Uterus (tissue), 4 donors: ENCODE measurements around the gene BRF1. TPM values are rescaled to one million over a fixed set of nuclear protein-coding genes. Genes with fewer than 3 reads are reported as not detected.

ENCODE experiments used
- DNase-seq, 2 donors: peaks; one replicate each; pipeline ENCODE4 v3.0.0-alpha.2; 2019 to 2020
- H3K27ac ChIP-seq, 2 donors: fragments of 200-600 bp; sonication (generic); 1 replicate in 1 of 2; 2 replicates in 1 of 2; pipeline ENCODE4 v1.5.1; 2016 to 2018
- H3K27me3 ChIP-seq, 2 donors: fragments of 200-600 bp; sonication (generic); one replicate each; pipeline ENCODE4 v1.5.1; 2018 to 2019; ENCODE audit warnings: control low read depth in 1 of 2
- H3K36me3 ChIP-seq, 2 donors: fragments of 200-600 bp; sonication (generic); one replicate each; pipeline ENCODE4 v1.5.1; 2019; ENCODE audit warnings: control low read depth in 1 of 2
- H3K4me1 ChIP-seq, 2 donors: fragments of 200-600 bp; sonication (generic); one replicate each; pipeline ENCODE4 v1.5.1; 2018 to 2019; ENCODE audit warnings: control low read depth in 1 of 2
- H3K4me3 ChIP-seq, 2 donors: fragments of 200-600 bp; sonication (generic); 1 replicate in 1 of 2; 2 replicates in 1 of 2; pipeline ENCODE4 v1.5.1; 2018 to 2019; ENCODE audit warnings: mild to moderate bottlenecking in 1 of 2
- H3K9me3 ChIP-seq, 2 donors: fragments of 200-600 bp; sonication (generic); one replicate each; pipeline ENCODE4 v1.5.1; 2019; ENCODE audit warnings: control low read depth in 1 of 2
- CTCF ChIP-seq, 4 experiments: fragments of 200-600 bp in 2 of 4; fragments of 450-650 bp in 2 of 4; sonication (generic) in 2 of 4; IDR thresholded peaks; one replicate each; pipeline ENCODE4 v1.5.1; 2016 to 2019; ENCODE audit warnings: antibody characterized with exemption in 4 of 4, mild to moderate bottlenecking in 2 of 4, moderate library complexity in 1 of 4
- POLR2A ChIP-seq, 2 donors: fragments of 450-650 bp; IDR thresholded peaks; one replicate each; pipeline ENCODE4 v1.6.1; 2016; ENCODE audit warnings: antibody characterized with exemption in 2 of 2, mild to moderate bottlenecking in 1 of 2, moderate library complexity in 1 of 2
- intact Hi-C: fragments of 100-400 bp; cut with DNase I; formaldehyde crosslinking; loops from one replicate; pipeline ENCODE4 v1.15.1; 2023; ENCODE audit warnings: low total_unique reads
- total RNA-seq, 4 donors: library from RNA; depleted of rRNA in 3 of 4; stranded (reverse); fragments of >200 nt in 3 of 4; gene quantifications; one replicate each; pipeline versions ENCODE4 v1.1.0 to v1.2.4, GENCODE V29; 2014 to 2023
- donor health status: DM: yes; HTN: yes; CAD: no.

BRF1 gene
- total RNA-seq, 4 donors from 2014 or later: 9.7 to 77.7 (median 61.3) TPM

DNA sequence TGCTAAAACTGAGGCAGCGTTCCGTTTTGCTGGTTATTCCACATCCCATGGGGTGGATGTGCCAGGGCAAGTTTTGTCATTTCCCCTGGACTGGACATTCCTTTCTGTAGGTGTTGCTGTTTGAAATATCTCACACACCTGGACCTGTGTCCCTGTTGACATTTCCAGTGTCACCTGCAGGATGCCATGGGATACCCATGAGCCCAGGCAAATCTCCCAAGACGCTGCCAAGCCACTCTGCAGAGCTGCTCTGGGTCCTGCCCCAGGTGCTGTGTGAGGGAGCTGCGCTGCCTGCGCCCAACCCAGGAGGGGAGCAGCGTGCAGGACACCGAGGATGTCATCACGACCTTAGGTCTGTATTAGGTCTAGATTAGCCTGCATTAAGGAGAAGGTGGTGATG lies 8.6 kb upstream of the BRF1 start:
- Histone ChIP-seq H3K9me3 (no peaks in the 10 kb centered on the region), H3K4me1 (peaks cover 0 to 6% of the 10 kb centered on the region in 2 donors), H3K27me3 (no peaks in the 10 kb centered on the region), H3K27ac (no peak overlapping the region), H3K36me3 (no peaks in the 10 kb centered on the region), H3K4me3 (no peak overlapping the region)
- intact Hi-C loops: no loop called here
- TF ChIP-seq CTCF (IDR thresholded peaks at IDR 0.05): no peak
- no peak for TF ChIP-seq POLR2A (IDR thresholded peaks at IDR 0.05)
- DNase-seq: no peak

DNA sequence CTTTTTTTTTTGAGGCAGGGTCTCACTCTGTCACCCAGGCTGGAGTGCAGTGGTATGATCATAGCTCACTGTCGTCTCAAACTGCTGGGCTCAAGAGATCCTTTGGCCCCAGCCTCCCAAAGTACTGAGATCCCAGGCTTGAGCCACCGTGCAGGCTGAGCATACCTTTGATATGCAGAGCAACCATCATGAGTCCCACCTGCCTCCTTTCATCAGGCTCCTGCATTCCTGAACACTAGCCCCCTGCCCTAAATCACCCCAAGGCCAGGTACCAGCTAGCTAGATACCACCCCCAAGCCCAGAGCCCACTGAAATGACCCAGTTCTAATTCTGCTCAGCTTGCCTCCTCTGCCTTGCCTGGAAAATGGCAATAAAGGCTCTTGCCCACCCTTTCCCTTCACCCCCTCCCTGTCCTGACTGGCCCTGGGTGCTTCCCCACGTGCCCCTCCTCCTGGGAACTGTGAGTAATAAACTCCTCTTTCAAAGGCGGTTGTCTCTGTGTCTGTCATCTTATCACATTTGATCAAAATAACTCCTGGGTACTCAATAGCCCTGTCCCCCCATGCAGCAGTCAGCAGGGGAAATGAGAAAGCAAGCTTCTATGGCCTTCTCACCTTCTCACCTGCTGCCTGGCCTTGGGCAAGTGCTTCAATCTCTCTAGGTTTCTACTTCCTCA lies 6.4 kb upstream of the BRF1 start:
- TF ChIP-seq POLR2A (IDR thresholded peaks at IDR 0.05): no peak
- TF ChIP-seq CTCF (IDR thresholded peaks at IDR 0.05): no peak

DNA sequence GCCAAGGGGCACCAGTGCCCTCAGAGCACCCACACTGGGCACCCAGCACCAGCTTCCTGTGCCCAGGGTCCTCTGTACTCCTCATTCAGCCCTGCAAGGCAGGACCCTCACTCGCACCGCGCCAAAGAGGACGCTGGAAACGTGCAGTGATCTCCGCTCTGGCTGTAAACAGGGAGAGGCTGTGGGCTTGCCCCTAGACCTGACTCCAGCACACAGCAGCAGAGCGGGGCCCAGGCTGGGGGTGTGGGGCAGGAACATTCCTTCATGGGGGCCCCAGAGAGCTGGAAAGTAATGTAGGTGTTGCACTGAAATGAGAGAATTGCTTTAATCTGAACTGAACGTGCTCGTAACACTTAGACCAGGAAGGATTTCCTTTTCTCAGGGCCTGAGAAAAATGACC lies 5.0 kb upstream of the BRF1 start:
- H3K9me3 ChIP-seq: no peaks in the 10 kb centered on the region
- TF ChIP-seq POLR2A (IDR thresholded peaks at IDR 0.05): no peak
- TF ChIP-seq CTCF (IDR thresholded peaks at IDR 0.05): no peak
- no peaks in the 10 kb centered on the region for H3K4me1 ChIP-seq
- no peak overlapping the region for H3K27ac ChIP-seq
- intact Hi-C loops: no loop called here
- H3K36me3 ChIP-seq: no peaks in the 10 kb centered on the region
- no peaks in the 10 kb centered on the region for H3K27me3 ChIP-seq
- no peak overlapping the region for H3K4me3 ChIP-seq
- no peak for DNase-seq

More for the DNA sequence above, 6.4 kb upstream of the BRF1 start:
- no peak overlapping the region for H3K27ac ChIP-seq
- H3K27me3 ChIP-seq: no peaks in the 10 kb centered on the region
- DNase-seq: no peak
- no peaks in the 10 kb centered on the region for H3K36me3 ChIP-seq
- no peak overlapping the region for H3K4me3 ChIP-seq
- H3K4me1 ChIP-seq: no peaks in the 10 kb centered on the region
- H3K9me3 ChIP-seq: no peaks in the 10 kb centered on the region
- intact Hi-C loops: no loop called here

DNA sequence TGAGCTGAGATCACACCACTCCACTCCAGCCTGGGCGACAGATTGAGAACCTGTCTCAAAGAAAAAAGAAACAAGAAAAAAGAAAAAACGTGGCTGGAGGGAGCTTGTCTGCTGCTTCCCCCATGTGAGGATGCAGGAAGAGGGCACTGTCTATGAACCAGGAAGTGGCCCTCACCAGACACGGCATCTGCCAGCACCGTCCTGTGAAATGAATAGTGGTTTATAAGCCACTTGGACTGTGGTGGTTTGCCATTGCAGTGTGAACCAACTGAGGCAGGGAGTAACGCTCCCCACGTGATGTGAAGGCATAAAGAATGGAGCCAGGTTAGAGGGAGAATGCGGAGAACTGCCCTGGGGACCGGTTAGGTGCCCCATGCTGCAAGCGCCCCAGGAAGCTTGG lies 4.5 kb upstream of the BRF1 start:
- Histone ChIP-seq H3K27me3 (no peaks in the 10 kb centered on the region), H3K4me3 (no peak overlapping the region), H3K4me1 (no peaks in the 10 kb centered on the region), H3K27ac (no peak overlapping the region), H3K36me3 (no peaks in the 10 kb centered on the region), H3K9me3 (no peaks in the 10 kb centered on the region)
- TF ChIP-seq POLR2A (IDR thresholded peaks at IDR 0.05): no peak
- TF ChIP-seq CTCF (IDR thresholded peaks at IDR 0.05): no peak
- intact Hi-C loops: no loop called here
- no peak for DNase-seq

GRCh38 chr14:105304565-105304964 lies 3.8 kb upstream of the BRF1 start:
- H3K4me3 ChIP-seq: no peak overlapping the region
- intact Hi-C loops: no loop called here
- H3K4me1 ChIP-seq: peaks cover 0 to 5% of the 10 kb centered on the region in 2 donors
- no peak overlapping the region for H3K27ac ChIP-seq
- DNase-seq: no peak
- no peaks in the 10 kb centered on the region for H3K27me3 ChIP-seq
- TF ChIP-seq CTCF (IDR thresholded peaks at IDR 0.05): no peak
- no peak for TF ChIP-seq POLR2A (IDR thresholded peaks at IDR 0.05)
- no peaks in the 10 kb centered on the region for H3K9me3 ChIP-seq
- no peaks in the 10 kb centered on the region for H3K36me3 ChIP-seq
